Natural killer cell (primary cell): Measurements from ENCODE around the gene PLCB1. TPM values are rescaled to one million over a fixed set of nuclear protein-coding genes. Genes with fewer than 3 reads are reported as not detected.

Source experiments
- ATAC-seq, 3 donors: fragments of 150-1000 bp in 2 of 3; fragments of 200-7000 bp in 1 of 3; cut with Tn5 transposase; 1 replicate in 1 of 3; 2 replicates in 2 of 3; pipeline ENCODE4 v1.10.0; 2021; ENCODE audit warnings: mild to moderate bottlenecking in 2 of 3, moderate library complexity in 2 of 3
- DNase-seq, 2 donors: peaks; one replicate each; pipeline versions ENCODE4 v3.0.0 to v3.0.0-alpha.2; 2013 to 2021; ENCODE audit warnings: mixed read lengths in 1 of 2
- H3K27ac ChIP-seq: one replicate; pipeline ENCODE4 v1.5.1; 2013; ENCODE audit warnings: mild to moderate bottlenecking, low read length
- H3K27me3 ChIP-seq: one replicate; pipeline ENCODE4 v1.6.1; 2013; ENCODE audit warnings: low read length; ENCODE audit not compliant: control insufficient read depth, insufficient read depth
- H3K36me3 ChIP-seq: one replicate; pipeline ENCODE4 v1.6.1; 2013; ENCODE audit warnings: low read length; ENCODE audit not compliant: control insufficient read depth, insufficient read depth
- H3K4me1 ChIP-seq: one replicate; pipeline ENCODE4 v1.6.1; 2013; ENCODE audit warnings: low read length; ENCODE audit not compliant: control insufficient read depth, insufficient read depth
- H3K4me3 ChIP-seq: one replicate; pipeline ENCODE4 v1.5.1; 2013; ENCODE audit warnings: low read length
- H3K9me3 ChIP-seq: one replicate; pipeline ENCODE4 v1.6.1; 2013; ENCODE audit warnings: low read length; ENCODE audit not compliant: control insufficient read depth, insufficient read depth
- H3K27ac Mint-ChIP-seq, 2 donors: one replicate each; pipeline ENCODE4 v1.8.0; 2022; ENCODE audit warnings: mild to moderate bottlenecking in 2 of 2, mixed read lengths in 2 of 2, moderate library complexity in 1 of 2
- H3K27me3 Mint-ChIP-seq, 2 donors: one replicate each; pipeline ENCODE4 v1.8.0; 2022; ENCODE audit warnings: low read depth in 2 of 2, mixed read lengths in 2 of 2
- H3K36me3 Mint-ChIP-seq: one replicate; pipeline ENCODE4 v1.8.0; 2022; ENCODE audit warnings: mixed read lengths
- H3K4me1 Mint-ChIP-seq, 2 donors: one replicate each; pipeline ENCODE4 v1.8.0; 2022; ENCODE audit warnings: mixed read lengths in 2 of 2
- H3K4me3 Mint-ChIP-seq: one replicate; pipeline ENCODE4 v1.8.0; 2022; ENCODE audit warnings: mild to moderate bottlenecking, moderate library complexity, mixed read lengths
- H3K9me3 Mint-ChIP-seq, 2 donors: one replicate each; pipeline ENCODE4 v1.8.0; 2022; ENCODE audit warnings: mixed read lengths in 2 of 2
- CTCF ChIP-seq: fragments of 200-600 bp; IDR thresholded peaks from one replicate; pipeline ENCODE4 v1.8.0; 2022; ENCODE audit warnings: antibody characterized with exemption
- WGBS: methylation state at CpG from one replicate; pipeline ENCODE4 v1.1.7; 2013; ENCODE audit warnings: missing lambda C conversion rate; ENCODE audit not compliant: insufficient coverage; 5-methylcytosine and 5-hydroxymethylcytosine counted together
- intact Hi-C: fragments of 100-400 bp; cut with micrococcal nuclease; formaldehyde crosslinking; loops from one replicate; pipeline ENCODE4 v1.14.2; 2022
- total RNA-seq, 4 donors: library from RNA; stranded (reverse); fragments of 120-200 nt in 1 of 4; gene quantifications; one replicate each; pipeline versions ENCODE4 v1.2.3 to v1.2.4, GENCODE V29; 2013 to 2022

PLCB1 gene
- total RNA-seq, 3 donors from 2014 or later (not counting 1 experiment from before 2014, with no cell fraction given) = 48.7 to 66.2 (median 57.7) TPM

GRCh38 chr20:8388141-8388540, 256.1 kb downstream of the PLCB1 start:
- DNase-seq = no peak
- H3K36me3 ChIP-seq = no peaks in the 10 kb centered on the region
- Mint-ChIP-seq H3K4me3 (no peak overlapping the region), H3K27me3 (no peaks in the 10 kb centered on the region), H3K9me3 (no peaks in the 10 kb centered on the region), H3K27ac (no peak overlapping the region), H3K36me3 (no peaks in the 10 kb centered on the region), H3K4me1 (peaks cover 20 to 37% of the 10 kb centered on the region in 2 donors)
- TF ChIP-seq CTCF = no peak
- 70% methylated on average over 2 of the region's 2 CpGs for WGBS
- H3K4me1 ChIP-seq = no peaks in the 10 kb centered on the region
- H3K4me3 ChIP-seq = no peak overlapping the region
- H3K9me3 ChIP-seq = no peaks in the 10 kb centered on the region
- H3K27ac ChIP-seq = no peak overlapping the region
- H3K27me3 ChIP-seq = no peaks in the 10 kb centered on the region
- intact Hi-C loops = loop anchor here (10.0 kb wide), 1 partner anchor 343 kb away; no protein-coding TSS in a partner anchor
- no peak for ATAC-seq

GRCh38 chr20:8388707-8389106, 256.6 kb downstream of the PLCB1 start:
- WGBS = no CpG with 5 or more reads among the region's 1 CpG

GRCh38 chr20:8389381-8390036, 257.4 kb downstream of the PLCB1 start:
- H3K27ac ChIP-seq = no peak overlapping the region
- no peaks in the 10 kb centered on the region for H3K9me3 ChIP-seq
- intact Hi-C loops = loop anchor here (1.0 to 10.0 kb wide), 2 partner anchors 257 to 345 kb away; partner anchors contain the start of gene PLCB1
- no peaks in the 10 kb centered on the region for H3K27me3 ChIP-seq
- H3K4me3 ChIP-seq = no peak overlapping the region
- WGBS = 54% methylated on average over 6 of the region's 7 CpGs
- peak; percentile 68 for TF ChIP-seq CTCF
- no peaks in the 10 kb centered on the region for H3K4me1 ChIP-seq
- H3K36me3 ChIP-seq = no peaks in the 10 kb centered on the region
- Mint-ChIP-seq H3K9me3 (no peaks in the 10 kb centered on the region), H3K27ac (no peak overlapping the region), H3K27me3 (no peaks in the 10 kb centered on the region), H3K4me3 (no peak overlapping the region), H3K36me3 (no peaks in the 10 kb centered on the region), H3K4me1 (peaks cover 27 to 30% of the 10 kb centered on the region in 2 donors)
- peak in 1 of 2 donors; percentile 69 for DNase-seq
- ATAC-seq = peak in 2 of 3 donors; percentile 49 to 54

More at GRCh38 chr20:8388707-8389106, 256.6 kb downstream of the PLCB1 start:
- TF ChIP-seq CTCF = no peak
- Mint-ChIP-seq H3K4me1 (peaks cover 20 to 32% of the 10 kb centered on the region in 2 donors), H3K9me3 (no peaks in the 10 kb centered on the region), H3K4me3 (no peak overlapping the region), H3K27ac (no peak overlapping the region), H3K36me3 (no peaks in the 10 kb centered on the region), H3K27me3 (no peaks in the 10 kb centered on the region)
- no peak for DNase-seq
- ATAC-seq = no peak
- H3K36me3 ChIP-seq = no peaks in the 10 kb centered on the region
- H3K27me3 ChIP-seq = no peaks in the 10 kb centered on the region
- H3K4me1 ChIP-seq = no peaks in the 10 kb centered on the region
- H3K4me3 ChIP-seq = no peak overlapping the region
- intact Hi-C loops = loop anchor here (1.0 to 10.0 kb wide), 2 partner anchors 256 to 344 kb away; partner anchors contain the start of gene PLCB1
- no peak overlapping the region for H3K27ac ChIP-seq
- no peaks in the 10 kb centered on the region for H3K9me3 ChIP-seq
